Dedifferentiated amniotic fluid mesenchymal stem cell (primary cell): Measurements from ENCODE around the gene FBXW12.

Experiments
- DNase-seq: peaks from one replicate; pipeline ENCODE4 v3.0.0-alpha.2; 2016; ENCODE audit errors: extremely low spot score

FBXW12 gene

DNA sequence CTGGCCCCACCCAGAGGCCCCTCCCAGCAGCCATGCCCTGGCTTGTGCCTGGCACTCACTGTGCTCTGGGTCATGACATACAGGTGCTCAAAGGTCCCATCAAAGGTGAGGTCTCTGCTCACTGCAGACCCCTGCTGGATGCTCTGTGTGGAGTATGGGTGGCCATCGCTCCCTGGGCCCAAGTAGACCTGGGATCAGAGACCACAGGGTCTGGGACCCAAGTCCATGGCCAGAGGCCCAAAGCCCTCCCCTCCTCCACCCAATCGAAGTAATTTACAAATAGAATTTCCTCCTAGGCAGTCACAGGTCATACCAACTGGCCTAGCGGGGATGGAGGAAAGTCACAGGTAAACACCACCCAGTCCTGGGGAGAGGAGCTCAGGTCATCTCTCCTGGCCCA is 50.3 kb downstream of the FBXW12 start:
- DNase-seq, result no peak

DNA sequence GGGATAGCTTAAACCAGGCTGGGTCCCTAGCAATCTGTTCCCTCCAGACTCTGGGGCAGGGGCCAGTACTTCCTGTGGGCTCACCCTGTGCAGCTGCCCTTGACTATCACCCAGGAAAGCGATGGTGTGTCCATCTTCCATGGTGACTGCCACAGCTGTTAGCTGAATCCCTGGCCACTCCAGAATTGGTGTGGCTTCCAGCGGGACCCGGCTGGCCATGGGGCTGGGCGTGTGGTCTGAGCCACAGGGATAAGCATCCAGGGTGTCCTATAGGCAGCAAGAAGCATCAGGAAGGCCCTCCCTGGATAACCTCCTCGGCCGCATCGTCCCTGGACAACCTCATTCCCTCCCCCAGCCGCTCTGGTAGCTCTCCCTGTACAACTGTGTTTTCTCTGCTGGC is 50.7 kb downstream of the FBXW12 start:
- DNase-seq, result no peak

DNA sequence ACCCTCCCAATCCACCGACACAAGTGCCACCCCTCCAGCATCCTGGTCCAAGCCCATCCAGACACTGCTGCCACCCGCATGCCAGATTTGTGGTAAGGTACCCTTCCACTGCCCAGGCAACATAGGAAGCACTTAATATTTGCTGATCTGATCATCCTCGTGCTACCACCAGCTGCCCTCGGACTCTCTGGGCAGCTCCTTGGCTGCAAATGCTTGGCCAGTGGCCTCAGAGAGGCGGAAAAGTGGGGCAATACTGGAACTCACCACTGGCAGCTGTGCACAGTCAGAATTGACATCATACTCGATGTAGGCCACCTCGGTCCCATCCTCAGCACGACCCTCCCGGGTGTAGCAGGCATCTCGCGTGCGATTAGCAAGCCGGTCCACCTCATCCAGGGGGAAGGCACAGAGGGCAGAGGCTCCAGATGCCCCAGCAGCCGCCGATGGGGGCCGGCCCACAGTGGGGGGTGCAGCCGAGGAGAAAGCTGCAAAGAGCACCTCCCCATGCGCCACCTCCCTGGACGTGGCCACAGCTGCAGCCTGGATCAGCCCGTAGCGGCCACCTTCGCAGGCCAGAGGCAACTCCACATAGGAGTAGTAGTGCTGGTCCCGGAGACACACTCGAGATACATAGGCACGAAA is 51.3 kb downstream of the FBXW12 start:
- DNase-seq, result no peak

DNA sequence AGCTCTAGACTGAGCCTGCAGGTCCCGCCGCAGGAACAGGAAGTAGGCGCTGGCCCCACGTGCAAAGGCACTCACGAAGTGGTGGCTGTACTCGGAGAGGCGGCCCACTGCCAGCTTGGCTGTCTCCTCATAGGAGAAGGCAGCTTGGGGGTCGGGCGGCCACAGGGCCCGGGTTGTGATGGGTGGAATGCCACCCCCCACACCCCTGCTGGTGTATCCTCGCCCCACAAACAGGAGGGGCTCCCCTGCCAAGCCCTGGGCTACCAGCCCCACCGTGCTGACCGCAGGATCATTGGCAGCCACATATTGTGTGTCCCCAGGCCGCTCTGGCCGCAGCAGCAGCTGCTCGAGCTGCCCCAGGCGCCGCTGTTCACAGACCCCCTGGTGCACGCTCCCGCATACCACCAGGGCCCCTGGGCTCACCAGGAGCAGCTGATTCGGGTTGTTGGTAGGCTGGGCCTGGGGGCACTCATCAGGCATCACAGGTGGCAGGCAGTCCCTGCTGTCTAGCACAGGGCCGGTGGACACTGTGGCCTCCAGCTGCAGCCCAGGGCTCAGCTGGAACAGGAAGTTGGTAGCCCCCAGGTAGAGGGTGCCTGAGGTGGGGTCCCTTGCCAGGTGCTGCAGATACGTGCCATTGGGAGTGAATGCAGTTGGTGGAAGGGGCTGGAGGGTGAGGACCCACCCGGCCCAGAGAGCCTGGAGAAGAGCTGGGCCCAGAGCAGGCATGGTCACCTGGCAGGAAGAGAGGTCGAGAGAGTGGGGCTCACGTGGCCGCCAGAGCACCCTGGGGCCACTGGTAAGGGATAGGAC is 52.1 kb downstream of the FBXW12 start:
- no peak for DNase-seq

DNA sequence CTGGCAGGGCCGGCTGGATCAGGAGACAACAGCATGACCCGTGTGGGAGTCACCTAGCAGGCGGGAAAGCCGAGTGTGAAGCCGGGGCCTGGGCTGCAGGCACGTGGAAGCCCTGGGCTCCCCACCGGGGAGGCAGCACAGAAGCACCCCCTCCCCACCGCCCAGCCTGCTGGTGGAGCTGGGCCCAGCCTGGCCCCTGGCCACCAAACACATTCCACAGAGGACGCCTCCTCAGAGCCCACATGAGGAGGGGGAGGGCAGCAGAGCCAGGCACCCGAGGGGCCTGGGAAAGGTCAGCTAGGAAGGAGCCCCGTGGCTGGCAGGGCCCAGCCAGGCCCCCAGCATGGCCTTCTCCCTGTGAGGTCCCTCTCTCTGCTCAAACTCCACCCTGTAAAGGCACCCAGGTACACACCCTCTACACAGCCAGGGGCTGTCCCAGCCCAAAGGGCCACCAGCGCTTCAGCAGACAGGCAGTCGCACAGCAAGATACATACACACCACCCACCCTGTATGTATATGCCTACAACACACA is 53.3 kb downstream of the FBXW12 start:
- DNase-seq, result no peak

DNA sequence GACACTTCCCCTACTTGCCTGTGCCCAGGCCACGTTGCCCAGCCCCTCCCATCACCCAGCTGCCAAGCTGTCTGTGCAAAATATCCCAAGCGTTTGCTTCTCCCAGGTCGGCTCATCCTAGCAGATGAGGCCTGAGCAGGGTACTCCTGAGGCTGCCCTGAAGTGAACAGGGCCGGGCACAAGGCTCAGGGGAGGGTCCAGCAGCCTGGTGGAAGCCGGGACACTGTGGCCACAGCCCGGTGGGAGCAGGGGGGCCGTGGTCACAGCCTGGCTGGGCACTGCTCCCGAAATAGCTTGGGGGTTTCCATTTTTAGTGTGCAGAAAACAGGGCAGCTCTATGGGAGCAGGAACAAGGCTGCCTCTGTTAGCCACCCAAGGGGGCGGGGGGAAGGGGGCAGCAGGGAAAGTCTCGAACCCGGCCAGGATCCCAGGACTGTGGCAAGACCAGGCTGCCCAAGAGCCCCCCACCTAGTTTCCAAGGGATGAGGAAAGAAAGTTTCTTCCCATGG is 54.4 kb downstream of the FBXW12 start:
- DNase-seq, result no peak

DNA sequence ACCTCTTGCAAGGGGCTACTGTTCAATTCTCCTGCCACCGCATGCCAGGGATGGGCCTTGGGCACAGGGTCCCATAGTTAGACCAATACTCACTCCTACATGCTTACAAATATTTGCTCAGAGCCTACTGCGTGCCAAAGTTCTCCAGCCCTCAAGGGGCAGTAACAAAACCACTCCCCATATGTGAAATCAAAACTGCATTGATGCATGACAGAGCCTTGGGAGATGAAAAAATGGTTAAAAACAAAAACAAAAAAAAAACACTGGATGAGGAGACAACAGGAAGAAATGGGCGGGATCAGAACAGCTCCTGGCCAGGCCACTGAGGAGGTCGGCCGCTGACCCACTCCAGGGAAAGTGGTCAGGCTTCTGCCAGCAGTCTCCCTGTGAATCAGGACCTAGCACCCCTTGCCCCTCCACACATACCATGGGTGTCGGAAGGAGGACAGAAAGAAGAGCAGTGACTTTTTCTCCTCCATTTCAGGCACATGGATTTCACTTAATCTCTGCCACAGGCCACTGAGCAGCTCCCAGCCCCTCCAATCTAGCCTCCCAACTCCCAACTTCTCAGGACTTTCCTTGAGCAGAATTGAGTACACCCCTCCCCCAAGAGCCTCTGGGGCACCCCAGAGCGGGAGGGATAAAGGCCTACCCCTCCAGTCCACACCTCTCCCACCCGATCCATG is 55.1 kb downstream of the FBXW12 start:
- DNase-seq, result peak; percentile 25

DNA sequence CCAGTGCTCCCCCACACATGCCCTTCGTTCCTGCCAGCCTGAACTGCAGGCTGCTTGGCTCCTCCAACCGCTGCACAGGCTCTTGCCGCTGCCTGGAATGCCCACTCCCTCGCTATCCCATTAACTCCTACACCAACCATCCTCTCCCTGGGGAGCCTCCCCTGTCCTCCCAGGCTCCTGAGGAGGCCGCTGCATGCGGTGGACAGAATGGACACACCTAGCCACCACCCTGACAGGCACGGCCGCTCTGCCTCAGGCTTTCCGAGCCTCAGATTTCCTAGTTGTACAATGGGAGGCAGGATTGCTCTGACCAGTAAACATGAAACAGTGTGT is 55.6 kb downstream of the FBXW12 start:
- no peak for DNase-seq

DNA sequence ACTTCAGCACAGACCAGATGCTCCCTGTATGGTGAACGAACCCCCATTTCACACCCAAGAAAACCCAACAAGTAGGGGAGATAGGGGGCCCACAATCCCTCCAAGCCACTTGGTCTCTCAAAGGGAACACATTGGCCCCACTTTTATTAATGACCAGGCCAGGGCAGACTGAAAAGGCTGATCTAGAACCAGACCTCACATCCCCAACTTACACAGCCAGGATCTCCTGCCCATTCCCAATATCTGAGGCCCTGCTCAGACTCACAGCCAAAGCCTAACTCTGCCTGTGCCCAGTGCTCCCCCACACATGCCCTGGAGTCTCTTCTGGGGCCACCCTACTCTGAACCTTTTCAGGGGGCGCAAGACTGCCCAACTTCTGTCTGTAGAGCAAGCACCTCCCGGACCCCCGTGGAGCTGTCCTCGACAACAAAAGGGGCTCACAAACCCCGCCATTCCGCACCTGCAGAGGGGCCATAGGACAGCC is 56.1 kb downstream of the FBXW12 start:
- DNase-seq, result no peak

DNA sequence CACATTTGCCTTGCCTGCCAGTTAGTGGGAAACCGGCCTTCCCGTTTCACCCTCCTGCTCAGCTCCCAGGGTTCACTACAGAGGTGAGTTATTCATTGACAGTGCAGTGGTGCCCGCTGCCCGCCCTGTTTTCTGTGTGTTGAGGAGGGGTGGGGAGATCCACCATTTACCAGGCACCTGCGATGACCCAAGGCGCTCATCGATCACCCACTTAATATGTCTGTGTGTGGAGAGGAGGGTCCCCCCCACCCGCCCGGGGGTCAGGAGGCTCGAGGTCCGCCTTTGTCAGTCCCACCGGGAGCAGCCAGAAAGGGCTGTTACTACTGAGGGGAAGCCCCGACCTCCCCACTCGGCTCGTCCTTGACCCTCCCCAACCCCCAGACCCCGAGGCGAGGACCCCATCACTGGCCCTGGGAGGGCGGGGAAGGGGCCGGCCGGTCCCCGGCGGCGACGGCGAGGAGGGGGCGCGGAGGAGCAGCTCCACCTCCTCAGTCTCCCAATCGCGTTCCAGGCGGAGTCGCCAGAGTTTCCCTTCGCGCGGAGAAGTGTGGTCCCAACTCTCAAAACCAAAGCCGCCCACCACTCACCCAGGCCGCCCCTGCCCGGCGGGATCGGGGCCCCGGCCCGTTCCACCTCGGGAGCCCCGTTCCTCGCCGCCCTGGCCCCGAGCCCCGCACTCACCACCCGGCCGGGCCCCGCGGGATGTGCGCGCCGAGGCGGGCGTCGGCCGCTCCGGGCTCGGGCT is 56.7 kb downstream of the FBXW12 start:
- DNase-seq, result no peak

DNA sequence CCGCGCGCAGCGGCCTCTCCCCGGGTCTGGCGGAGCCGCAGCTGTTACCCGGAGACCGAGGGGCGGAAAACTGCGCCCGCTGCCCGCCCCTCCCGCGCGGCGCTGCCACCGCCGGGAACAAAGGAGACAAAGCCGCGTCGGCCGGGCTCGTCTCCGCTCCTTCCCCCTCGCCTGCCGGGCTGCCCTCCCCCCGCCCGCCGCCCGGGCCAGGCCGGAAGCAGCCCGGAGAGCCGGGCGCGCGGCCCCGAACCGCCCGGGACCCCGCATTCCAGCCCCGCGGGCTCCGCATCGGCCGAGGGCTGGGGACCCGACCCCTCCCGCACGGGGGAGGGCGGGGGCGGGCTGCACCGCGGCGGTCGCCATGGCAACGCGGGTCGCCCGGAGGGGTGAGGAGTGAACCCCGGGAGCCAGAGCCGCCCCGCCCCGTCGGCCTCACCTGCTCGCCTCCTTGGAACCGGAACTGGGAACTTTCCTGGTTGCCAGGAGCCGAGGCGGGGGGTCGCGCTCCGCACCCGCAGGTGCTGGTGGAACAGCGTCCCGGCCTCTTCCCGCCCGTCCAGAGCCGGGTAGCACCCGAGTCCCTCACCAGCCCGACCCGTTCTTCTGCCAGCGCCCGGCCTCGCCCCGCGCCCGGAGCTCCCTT is 57.4 kb downstream of the FBXW12 start:
- no peak for DNase-seq

DNA sequence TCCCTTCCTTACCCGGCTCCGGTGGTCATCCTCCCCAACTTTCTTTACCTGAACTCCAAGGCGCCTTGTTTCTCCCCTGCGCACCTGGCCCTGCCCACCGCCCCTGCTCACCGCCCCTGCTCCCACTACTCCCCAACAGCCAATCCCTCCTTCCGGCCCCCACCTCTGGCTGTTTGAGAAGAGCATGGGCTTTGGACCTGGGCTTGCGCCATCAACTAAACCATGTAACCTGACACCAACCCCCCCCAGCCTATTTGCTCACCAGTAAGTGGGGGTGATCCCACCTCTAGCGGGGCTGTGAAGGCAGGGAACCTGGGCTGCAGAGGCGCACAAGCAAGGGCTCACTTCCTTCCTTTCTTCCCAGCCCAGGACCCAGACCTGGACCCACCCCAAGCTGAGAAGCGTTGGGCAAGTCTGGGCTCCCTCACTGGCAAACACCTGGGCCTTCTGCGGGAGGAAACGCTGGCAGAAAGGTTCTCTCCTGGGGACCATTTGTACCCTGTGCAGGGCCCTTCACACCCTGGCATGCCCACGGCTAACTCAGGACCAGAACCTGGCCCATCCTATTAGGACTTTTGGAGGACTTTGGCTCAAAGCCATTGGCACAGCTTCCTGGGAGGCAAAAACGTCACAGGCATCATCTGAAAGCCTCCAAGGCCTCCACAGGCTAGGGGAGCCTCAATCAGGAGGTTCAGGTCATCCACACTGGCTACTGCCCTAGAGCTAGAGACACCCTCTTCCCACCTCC is 58.1 kb downstream of the FBXW12 start, which contains the start of gene PLXNB1:
TSS of gene PLXNB1 (minus strand) at position 127 of the 748 bp plus-strand sequence. CDS start 5,475 bp downstream, outside the sequence.
- no peak for DNase-seq

DNA sequence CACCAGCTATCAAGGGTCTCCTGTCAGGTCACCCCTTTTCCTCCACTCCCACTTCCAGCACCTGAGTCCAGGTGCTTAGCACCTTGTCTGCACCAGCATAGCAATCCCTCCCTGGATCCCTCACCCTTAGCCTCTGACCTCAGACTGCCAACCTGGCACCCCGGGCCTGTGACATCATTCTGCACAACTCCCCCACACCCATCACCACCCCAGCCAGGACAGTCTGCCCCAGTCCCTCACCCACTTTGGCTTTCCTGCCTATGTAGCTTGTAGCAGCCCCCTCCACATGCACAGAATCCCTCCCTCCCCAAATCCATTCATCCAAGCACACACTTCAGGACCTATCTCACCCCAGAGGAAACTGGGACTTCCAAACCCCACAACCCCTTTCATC is 58.7 kb downstream of the FBXW12 start:
- DNase-seq, result no peak

DNA sequence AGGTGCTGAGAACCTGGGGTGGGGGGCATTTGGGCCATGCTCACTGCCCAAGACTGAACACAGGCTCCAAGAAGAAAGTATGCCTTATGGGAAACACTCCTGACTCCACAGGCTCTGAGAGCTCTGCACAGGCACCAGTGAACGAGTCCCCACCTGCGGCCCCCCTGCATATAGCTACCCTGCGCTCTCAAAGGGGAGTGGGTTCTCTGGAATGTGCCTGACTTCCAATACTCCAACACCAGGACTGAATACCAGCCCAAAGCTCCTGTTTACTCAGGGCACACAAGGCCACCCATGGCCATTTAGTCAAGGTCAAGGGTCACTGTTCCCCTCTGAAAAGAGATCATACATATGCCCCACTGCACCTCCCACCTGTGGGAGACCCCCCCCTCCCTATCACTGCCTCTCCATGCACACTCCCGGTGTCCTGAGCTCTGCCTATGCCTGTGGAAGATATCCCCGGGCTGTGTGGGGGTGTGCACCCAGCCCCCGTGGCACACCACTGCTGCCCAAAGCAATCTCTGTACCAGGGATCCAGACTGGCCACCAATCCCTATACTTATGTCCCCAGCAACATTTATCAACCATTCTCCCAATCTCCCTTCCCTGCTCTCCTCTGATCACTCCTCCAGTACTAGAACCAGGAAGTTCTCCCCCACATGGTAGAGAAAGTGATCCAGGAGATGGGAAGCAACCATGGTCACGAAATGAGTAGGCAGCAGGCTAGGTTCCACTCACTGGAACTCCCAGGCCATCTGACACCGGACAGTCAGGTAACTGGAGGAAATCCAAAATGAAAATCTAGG is 59.4 kb downstream of the FBXW12 start:
- DNase-seq, result no peak

DNA sequence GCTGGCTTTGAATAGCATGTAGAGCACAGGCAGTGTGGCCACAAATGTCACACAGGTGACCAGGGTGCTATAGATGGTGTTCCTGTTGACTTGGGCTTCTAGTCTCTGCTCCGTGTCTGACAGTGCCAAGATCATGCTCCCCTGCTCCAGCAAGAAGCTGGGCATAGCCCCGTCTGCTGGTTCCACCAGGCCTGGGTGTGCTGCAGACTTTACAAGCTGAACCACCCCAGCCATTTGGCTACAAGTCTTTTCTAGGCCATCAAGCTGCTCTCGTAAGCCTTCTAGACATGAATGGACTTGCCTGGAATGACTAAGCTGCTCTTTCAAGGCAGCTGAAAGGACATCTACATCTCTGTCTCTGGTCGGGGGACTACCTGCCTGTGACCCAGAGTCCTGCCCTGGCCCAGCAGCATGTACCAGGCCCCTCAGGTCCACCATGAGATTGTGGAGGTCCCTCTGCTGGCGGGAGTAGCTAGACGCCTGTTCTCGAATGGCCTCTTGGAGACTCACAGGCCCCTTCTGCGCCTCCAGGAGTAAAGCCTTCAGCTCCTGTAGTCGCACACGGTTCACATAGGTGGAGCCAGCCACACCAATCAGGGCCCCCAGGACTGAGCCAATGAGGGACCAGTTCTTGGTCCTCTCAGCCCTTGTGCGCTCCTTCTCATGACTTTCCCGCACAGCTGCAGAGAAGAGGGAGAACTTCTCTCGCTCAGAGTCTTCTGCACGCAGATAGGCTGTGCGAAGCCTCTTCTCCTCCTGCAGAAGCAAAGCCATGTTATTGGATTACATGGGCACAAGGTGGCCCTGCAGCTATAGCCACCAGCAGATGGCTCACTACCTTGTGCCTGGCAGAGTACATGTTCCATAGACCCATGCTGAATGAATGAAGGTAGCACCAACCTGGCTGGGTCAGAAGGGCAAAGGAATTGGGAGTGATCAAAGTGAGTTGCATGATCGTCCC is 60.7 kb downstream of the FBXW12 start:
- DNase-seq, result no peak

DNA sequence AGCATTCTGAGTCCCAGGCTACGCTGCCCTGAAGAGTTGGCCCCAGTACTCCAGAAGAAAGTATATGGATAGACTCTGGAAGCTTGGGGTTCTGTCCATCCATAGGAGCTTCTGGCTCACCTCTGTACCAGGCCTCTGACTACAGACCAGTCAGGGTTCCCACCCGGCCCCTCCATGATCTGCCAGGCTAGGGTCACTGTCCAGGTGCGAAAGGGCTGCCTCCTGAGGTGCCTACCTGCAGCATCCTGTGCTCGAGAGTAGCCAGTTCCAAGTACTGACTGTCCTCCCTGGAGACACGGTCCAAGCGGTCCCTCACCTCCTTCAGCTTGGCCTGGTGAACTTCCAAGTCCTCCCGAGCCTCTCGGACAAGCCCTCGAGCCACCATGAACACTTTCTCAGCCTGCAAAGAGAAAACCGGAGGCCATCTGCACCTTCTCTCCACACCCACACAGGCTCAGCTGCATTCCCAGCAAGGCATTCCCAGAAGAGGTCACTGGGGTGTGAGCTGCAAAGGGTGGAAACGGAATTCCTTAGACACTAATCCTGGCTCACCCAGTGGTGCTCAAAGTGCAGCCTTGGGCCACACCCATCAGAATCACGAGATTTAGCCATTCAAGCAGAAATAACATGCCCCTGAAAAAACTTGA is 61.6 kb downstream of the FBXW12 start:
- DNase-seq, result no peak

DNA sequence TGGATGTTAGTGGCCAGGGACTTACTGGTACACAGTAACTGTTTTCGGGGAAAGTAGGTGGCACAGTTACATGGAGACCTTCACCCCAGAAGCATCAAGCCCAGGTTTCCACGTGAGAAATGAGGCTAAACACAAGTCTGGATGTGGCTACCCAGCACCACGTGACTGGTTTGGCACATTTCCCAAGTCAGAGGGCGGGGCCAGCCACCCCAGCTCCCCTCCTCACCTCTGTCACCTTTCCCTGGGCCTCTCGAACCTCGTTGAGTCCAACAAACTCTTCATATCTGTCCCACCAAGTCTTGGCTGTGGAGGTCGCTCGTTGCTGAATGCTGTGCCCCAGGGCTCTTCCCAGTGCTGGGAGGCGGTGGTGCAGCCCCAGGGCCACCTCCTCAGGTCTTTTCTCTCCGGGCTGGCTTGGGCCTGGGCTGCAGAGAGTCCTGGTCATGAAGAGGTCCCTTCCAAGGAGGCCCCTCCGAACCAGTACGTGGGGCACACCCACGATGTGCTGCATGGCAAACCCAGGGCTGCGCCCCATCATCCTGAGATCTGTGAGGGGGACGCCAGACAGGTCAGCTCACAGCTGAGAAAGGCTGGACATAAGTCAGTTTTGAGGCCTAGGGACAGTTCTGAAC is 62.7 kb downstream of the FBXW12 start:
- no peak for DNase-seq
